ENCODE results near the gene MGMT.

The MGMT gene

GRCh38 chr10:129629911-129630310 is 162.9 kb downstream of the MGMT start:
- no peak for DNase-seq

GRCh38 chr10:129631006-129631405 is 164.0 kb downstream of the MGMT start:
- DNase-seq: no peak

GRCh38 chr10:129631870-129632623 is 165.0 kb downstream of the MGMT start:
- DNase-seq: no peak

- no peak for DNase-seq
These were observed 170.0 kb downstream of the MGMT start for GRCh38 chr10:129637010-129637409.

- no peak for DNase-seq
These were observed 170.8 kb downstream of the MGMT start for GRCh38 chr10:129637846-129638245.

GRCh38 chr10:129641351-129641750 is 174.3 kb downstream of the MGMT start:
- no peak for DNase-seq

- no peak for DNase-seq
These were observed 174.9 kb downstream of the MGMT start for GRCh38 chr10:129641982-129642381.

GRCh38 chr10:129642427-129642826 is 175.4 kb downstream of the MGMT start:
- DNase-seq: no peak

- DNase-seq: no peak
These were observed 176.2 kb downstream of the MGMT start for GRCh38 chr10:129643266-129643665.

- DNase-seq: no peak
These were observed 178.4 kb downstream of the MGMT start for GRCh38 chr10:129645487-129645886.

- no peak for DNase-seq
These were observed 179.9 kb downstream of the MGMT start for GRCh38 chr10:129646973-129647372.

GRCh38 chr10:129647590-129647989 is 180.5 kb downstream of the MGMT start:
- no peak for DNase-seq

- DNase-seq: no peak
These were observed 181.8 kb downstream of the MGMT start for GRCh38 chr10:129648856-129649255.

GRCh38 chr10:129652021-129652420 is 185.0 kb downstream of the MGMT start:
- no peak for DNase-seq

GRCh38 chr10:129652521-129653201 is 185.6 kb downstream of the MGMT start:
- DNase-seq: no peak

- DNase-seq: no peak
These were observed 186.4 kb downstream of the MGMT start for GRCh38 chr10:129653428-129653827.

- DNase-seq: no peak
These were observed 186.8 kb downstream of the MGMT start for GRCh38 chr10:129653861-129654260.

- DNase-seq: no peak
These were observed 187.4 kb downstream of the MGMT start for GRCh38 chr10:129654461-129654860.

- DNase-seq: no peak
These were observed 188.1 kb downstream of the MGMT start for GRCh38 chr10:129655007-129655678.

- no peak for DNase-seq
These were observed 188.6 kb downstream of the MGMT start for GRCh38 chr10:129655679-129656031.

- DNase-seq: no peak
These were observed 189.6 kb downstream of the MGMT start for GRCh38 chr10:129656642-129657041.

- DNase-seq: no peak
These were observed 190.4 kb downstream of the MGMT start for GRCh38 chr10:129657297-129658017.

- peak; percentile 11 for DNase-seq
These were observed 191.5 kb downstream of the MGMT start for GRCh38 chr10:129658376-129659072.

Data from NCI-H1436 (cell line).